Measurements from ENCODE around the gene TBR1.

The TBR1 gene

DNA sequence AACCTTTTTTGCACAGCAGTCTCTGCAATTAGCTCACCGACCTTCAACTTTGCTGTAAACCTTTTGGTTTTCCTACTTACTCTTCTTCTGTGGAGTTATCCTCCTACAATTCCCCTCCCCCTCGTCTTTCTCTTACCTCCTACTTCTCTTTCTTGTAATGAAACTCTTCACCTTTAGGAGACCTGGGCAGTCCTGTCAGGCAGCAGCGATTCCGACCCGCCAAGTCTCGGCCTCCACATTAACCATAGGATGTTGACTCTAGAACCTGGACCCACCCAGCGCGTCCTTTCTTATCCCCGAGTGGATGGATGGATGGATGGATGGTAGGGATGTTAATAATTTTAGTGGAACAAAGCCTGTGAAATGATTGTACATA is 8.3 kb downstream of the TBR1 start:
- no peak for TF ChIP-seq NFIC (IDR thresholded peaks at IDR 0.05)
- no peak for TF ChIP-seq CEBPB (IDR thresholded peaks at IDR 0.05)
- no peak for TF ChIP-seq RAD21 (IDR thresholded peaks at IDR 0.05; ENCODE audit: low read depth)
- TF ChIP-seq, protein P1, sequence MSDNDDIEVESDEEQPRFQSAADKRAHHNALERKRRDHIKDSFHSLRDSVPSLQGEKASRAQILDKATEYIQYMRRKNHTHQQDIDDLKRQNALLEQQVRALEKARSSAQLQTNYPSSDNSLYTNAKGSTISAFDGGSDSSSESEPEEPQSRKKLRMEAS (IDR thresholded peaks at IDR 0.05): no peak
- TF ChIP-seq CREB1 (IDR thresholded peaks at IDR 0.05; ENCODE audit: low read depth): no peak
- TF ChIP-seq EGR1 (IDR thresholded peaks at IDR 0.05): no peak
- TF ChIP-seq, protein P2, sequence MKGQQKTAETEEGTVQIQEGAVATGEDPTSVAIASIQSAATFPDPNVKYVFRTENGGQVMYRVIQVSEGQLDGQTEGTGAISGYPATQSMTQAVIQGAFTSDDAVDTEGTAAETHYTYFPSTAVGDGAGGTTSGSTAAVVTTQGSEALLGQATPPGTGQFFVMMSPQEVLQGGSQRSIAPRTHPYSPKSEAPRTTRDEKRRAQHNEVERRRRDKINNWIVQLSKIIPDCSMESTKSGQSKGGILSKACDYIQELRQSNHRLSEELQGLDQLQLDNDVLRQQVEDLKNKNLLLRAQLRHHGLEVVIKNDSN (IDR thresholded peaks at IDR 0.05): no peak
- no peak for TF ChIP-seq TEAD4 (IDR thresholded peaks at IDR 0.05)
- no peak for TF ChIP-seq FOXM1 (IDR thresholded peaks at IDR 0.05; ENCODE audit: borderline replicate concordance, low read depth)
- TF ChIP-seq ZBTB7A (IDR thresholded peaks at IDR 0.05; ENCODE audit: low read depth): no peak
- TF ChIP-seq, protein P3, sequence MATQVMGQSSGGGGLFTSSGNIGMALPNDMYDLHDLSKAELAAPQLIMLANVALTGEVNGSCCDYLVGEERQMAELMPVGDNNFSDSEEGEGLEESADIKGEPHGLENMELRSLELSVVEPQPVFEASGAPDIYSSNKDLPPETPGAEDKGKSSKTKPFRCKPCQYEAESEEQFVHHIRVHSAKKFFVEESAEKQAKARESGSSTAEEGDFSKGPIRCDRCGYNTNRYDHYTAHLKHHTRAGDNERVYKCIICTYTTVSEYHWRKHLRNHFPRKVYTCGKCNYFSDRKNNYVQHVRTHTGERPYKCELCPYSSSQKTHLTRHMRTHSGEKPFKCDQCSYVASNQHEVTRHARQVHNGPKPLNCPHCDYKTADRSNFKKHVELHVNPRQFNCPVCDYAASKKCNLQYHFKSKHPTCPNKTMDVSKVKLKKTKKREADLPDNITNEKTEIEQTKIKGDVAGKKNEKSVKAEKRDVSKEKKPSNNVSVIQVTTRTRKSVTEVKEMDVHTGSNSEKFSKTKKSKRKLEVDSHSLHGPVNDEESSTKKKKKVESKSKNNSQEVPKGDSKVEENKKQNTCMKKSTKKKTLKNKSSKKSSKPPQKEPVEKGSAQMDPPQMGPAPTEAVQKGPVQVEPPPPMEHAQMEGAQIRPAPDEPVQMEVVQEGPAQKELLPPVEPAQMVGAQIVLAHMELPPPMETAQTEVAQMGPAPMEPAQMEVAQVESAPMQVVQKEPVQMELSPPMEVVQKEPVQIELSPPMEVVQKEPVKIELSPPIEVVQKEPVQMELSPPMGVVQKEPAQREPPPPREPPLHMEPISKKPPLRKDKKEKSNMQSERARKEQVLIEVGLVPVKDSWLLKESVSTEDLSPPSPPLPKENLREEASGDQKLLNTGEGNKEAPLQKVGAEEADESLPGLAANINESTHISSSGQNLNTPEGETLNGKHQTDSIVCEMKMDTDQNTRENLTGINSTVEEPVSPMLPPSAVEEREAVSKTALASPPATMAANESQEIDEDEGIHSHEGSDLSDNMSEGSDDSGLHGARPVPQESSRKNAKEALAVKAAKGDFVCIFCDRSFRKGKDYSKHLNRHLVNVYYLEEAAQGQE (IDR thresholded peaks at IDR 0.05; ENCODE audit: low read depth): no peak
- no peak for TF ChIP-seq TAF1 (IDR thresholded peaks at IDR 0.05; ENCODE audit: low read depth)
- no peak for TF ChIP-seq YY1 (IDR thresholded peaks at IDR 0.05; ENCODE audit: low read depth)
- TF ChIP-seq TCF12 (IDR thresholded peaks at IDR 0.05; ENCODE audit: low read depth): no peak

DNA sequence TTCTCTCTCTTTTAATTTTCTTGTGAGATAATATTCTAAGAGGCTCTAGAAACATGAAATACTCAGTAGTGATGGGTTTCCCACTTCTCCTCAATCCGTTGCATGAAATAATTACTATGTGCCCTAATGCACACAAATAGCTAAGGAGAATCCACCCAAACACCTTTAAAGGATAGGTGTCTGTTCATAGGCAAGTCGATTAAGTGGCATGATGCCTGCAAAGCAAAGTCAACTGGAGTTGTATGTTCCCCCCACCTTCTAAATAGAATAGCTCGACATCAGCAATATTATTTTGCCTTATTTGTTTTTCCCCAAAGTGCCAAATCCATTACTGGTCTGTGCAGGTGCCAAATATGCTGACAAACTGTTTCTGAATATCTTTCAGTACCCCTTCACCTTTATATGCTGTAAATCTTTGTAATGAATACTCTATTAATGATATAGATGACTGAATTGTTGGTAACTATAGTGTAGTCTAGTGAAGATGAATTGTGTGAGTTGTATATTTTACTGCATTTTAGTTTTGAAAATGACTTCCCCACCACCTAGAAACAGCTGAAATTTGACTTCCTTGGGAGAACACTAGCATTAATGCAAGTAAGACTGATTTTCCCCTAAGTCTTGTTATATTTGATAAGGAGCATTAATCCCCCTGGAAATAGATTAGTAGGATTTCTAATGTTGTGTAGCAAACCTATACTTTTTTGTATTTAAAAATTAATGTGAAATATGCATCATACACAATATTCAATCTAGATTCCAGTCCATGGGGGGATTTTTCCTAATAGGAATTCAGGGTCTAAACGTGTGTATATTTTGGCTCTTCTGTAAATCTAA is 9.0 kb downstream of the TBR1 start:
- TF ChIP-seq EP300 (IDR thresholded peaks at IDR 0.05; ENCODE audit: borderline replicate concordance): no peak
- TF ChIP-seq, protein P3 (IDR thresholded peaks at IDR 0.05; ENCODE audit: low read depth): no peak
- no peak for TF ChIP-seq ZBTB7A (IDR thresholded peaks at IDR 0.05; ENCODE audit: low read depth)
- TF ChIP-seq YY1 (IDR thresholded peaks at IDR 0.05; ENCODE audit: low read depth): no peak
- TF ChIP-seq FOXM1 (IDR thresholded peaks at IDR 0.05; ENCODE audit: borderline replicate concordance, low read depth): no peak
- TF ChIP-seq EGR1 (IDR thresholded peaks at IDR 0.05): no peak

DNA sequence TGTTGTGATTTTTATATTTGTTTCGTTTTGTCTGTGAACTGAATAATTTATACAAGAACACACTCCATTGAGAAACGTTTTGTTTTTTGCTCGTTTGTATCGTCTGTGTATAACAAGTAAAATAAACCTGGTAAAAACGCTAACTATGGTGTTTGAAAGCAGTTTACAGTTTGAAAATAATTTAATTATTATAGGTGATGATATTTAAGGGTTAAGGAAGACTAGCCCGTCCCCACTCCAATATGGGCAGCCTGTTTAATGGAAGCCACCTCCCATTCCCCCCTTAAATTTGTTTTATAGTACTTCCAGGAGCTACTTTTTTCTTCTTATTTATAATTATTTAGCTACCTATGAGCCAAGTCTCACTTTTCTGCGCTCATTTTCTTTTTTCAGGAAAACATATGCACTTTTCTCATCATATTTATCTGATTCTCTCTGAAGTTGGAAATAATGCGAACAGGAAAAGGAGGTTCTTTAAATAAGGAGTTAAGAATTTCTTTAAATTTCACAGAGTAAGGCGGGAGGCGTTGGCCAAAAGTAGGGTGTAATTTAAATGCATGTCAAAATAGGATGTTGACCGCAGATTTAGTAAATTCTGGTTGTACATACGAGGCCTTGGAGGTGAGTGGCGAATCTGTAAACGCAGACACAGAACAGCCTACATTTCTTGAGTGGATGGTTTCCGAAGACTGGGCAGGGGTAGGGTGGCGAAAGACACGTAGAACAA is 9.8 kb downstream of the TBR1 start:
- TF ChIP-seq CREB1 (IDR thresholded peaks at IDR 0.05; ENCODE audit: low read depth) (no peak), TCF12 (IDR thresholded peaks at IDR 0.05; ENCODE audit: low read depth) (no peak), CEBPB (IDR thresholded peaks at IDR 0.05) (no peak), EGR1 (IDR thresholded peaks at IDR 0.05) (no peak), YY1 (IDR thresholded peaks at IDR 0.05; ENCODE audit: low read depth) (no peak), EP300 (IDR thresholded peaks at IDR 0.05; ENCODE audit: borderline replicate concordance) (no peak), TAF1 (IDR thresholded peaks at IDR 0.05; ENCODE audit: low read depth) (no peak)

DNA sequence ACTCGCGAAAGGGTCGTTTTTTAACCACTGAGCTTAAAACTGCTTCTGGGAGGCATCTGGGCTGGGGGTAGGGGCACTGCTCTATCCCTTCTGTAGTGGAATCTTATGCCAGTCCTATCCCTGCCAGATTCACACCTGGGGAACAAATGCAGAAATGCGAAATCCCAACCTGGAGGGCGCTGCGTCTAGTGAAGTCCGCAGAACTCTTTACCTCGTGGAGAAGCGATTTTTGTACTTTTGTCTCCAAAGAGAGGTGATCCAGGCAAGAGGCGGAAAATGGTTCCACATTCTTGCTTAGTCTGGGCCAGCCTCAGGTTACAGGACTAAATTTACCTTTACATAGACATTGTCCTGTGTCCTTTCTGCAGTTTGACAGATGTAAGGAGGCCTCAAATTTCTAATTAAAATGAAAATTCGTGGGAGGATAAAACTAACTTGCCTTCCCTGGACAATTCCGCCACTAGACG is 10.4 kb downstream of the TBR1 start:
- TF ChIP-seq FOXM1 (IDR thresholded peaks at IDR 0.05; ENCODE audit: borderline replicate concordance, low read depth) (no peak), YY1 (IDR thresholded peaks at IDR 0.05; ENCODE audit: low read depth) (no peak), NFIC (IDR thresholded peaks at IDR 0.05) (no peak), EP300 (IDR thresholded peaks at IDR 0.05; ENCODE audit: borderline replicate concordance) (no peak), EGR1 (IDR thresholded peaks at IDR 0.05) (no peak)
- TF ChIP-seq, protein P1 (IDR thresholded peaks at IDR 0.05): no peak
- TF ChIP-seq, protein P2 (IDR thresholded peaks at IDR 0.05): no peak

DNA sequence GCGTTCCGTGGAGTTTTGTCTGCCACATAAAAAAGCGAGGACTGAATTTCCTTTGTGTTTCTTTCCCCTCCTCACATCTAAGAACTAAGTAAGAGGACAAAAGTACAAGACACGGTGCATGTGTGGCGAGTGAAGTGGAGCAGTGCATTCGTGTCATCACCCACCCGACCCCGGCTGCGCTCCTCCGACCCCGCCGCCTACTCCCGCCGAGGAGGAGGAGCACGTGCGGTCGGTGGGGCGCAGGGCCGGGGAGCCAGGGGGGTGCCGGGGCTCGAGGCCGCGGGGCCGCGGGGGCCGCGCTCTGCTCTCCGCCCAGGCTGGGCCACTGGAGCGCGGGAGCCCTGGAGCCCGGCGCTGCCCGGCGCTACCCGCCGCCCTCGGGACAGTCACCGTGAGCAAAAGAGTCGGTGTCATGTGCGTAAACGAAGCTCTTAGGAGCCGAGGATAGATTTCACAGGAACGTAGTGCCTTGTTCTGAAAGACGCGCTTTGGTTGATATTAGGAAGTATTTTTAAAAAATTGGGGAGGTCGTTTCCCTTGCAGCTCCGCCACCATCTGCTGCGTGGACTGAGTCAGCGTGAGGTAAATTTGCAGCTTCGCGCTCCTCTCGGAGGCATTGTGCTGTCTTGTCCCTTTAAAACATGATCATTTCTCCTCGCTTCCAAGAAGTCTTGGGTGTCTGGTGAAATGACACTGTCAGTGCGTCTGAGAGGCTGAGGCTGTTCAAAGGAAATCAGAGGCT is 11.0 kb downstream of the TBR1 start:
- TF ChIP-seq ZBTB7A (IDR thresholded peaks at IDR 0.05; ENCODE audit: low read depth): no peak
- no peak for TF ChIP-seq TCF12 (IDR thresholded peaks at IDR 0.05; ENCODE audit: low read depth)
- TF ChIP-seq RAD21 (IDR thresholded peaks at IDR 0.05; ENCODE audit: low read depth): no peak
- no peak for TF ChIP-seq YY1 (IDR thresholded peaks at IDR 0.05; ENCODE audit: low read depth)
- no peak for TF ChIP-seq CREB1 (IDR thresholded peaks at IDR 0.05; ENCODE audit: low read depth)
- TF ChIP-seq NFIC (IDR thresholded peaks at IDR 0.05): no peak
- TF ChIP-seq, protein P3 (IDR thresholded peaks at IDR 0.05; ENCODE audit: low read depth): no peak
- TF ChIP-seq, protein P2 (IDR thresholded peaks at IDR 0.05): no peak
- TF ChIP-seq CEBPB (IDR thresholded peaks at IDR 0.05): no peak
- TF ChIP-seq, protein P1 (IDR thresholded peaks at IDR 0.05): no peak
- TF ChIP-seq TEAD4 (IDR thresholded peaks at IDR 0.05): no peak
- TF ChIP-seq FOXM1 (IDR thresholded peaks at IDR 0.05; ENCODE audit: borderline replicate concordance, low read depth): no peak
- no peak for TF ChIP-seq TAF1 (IDR thresholded peaks at IDR 0.05; ENCODE audit: low read depth)
- TF ChIP-seq EP300 (IDR thresholded peaks at IDR 0.05; ENCODE audit: borderline replicate concordance): no peak

Data from Ishikawa (cell line).